GM18867 (cell line): ENCODE results near the gene CORO6.

ENCODE experiments used
- ATAC-seq: cut with Tn5 transposase; IDR thresholded peaks from one replicate; pipeline ENCODE4 v1.9.1; 2021; ENCODE audit warnings: mild to moderate bottlenecking, moderate library complexity; ENCODE audit not compliant: unreplicated experiment

Gene CORO6

DNA sequence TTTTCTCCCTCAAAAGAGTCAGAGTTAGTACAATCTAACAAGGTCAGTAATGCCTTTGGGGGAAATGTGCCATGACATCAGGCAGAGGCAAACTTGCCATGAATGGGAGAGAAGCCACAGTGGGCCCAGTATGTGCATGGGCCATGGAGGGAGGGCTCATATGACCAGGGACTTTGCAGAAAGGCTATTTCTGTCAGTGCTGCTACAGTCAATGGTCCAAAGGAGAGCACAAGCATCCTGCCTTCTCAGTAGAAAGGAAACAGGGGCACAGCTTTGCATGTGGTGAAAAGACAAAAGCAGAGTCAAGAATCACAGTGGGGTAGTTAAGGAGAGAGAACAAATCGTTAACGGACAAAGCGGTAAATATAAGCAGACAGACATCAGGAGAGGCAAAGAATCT, 11.2 kb upstream of the CORO6 start:
- no peak for ATAC-seq

GRCh38 chr17:29630630-29631193, 8.0 kb upstream of the CORO6 start:
- no peak for ATAC-seq

DNA sequence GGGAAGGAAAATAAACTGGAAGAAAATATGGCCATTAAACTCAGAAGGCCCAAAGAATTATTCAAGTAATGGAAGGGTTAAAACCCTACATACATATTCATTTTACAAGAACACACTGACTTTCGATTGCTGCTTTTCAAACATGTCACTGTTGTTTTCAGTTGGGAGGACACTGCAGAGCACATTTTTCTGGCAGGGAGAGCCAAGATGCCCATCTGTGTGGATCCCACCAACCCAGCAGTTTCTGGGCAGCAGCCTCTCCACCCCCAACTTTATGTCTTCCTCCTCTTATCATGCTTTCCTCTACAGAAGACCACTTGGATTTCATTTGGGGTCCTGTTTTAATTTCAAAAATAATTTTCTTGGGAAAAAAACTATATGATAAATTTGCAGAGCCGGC, 7.1 kb upstream of the CORO6 start:
- no peak for ATAC-seq

GRCh38 chr17:29628644-29629043, 5.9 kb upstream of the CORO6 start:
- no peak for ATAC-seq

DNA sequence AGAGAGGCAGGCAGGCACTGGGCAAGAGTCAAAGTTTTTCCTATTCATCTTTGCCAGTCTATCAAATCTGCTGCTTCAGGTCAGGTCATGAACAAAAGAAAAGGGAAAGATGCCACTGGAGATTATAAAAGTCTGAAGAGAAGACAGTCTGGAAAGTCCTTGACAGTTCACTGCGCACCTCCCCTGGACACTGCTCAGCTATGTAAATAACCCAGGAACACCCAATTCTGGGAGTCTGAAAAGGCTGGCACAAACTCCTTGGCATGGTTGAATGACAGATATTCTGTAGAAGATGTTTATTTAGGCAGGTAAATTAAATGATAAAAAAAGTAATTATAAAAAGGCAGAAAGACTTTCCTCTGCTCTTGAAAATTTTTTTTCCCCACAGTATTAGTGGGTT, 5.2 kb upstream of the CORO6 start:
- ATAC-seq, result no peak

GRCh38 chr17:29625037-29625750, 2.5 kb upstream of the CORO6 start:
- ATAC-seq, result no peak

GRCh38 chr17:29624586-29624985, 1.9 kb upstream of the CORO6 start:
- no peak for ATAC-seq

- peak; percentile 7 for ATAC-seq
Observed at GRCh38 chr17:29623283-29623647, 553 bp upstream of the CORO6 start.

- ATAC-seq, result no peak
Observed at GRCh38 chr17:29621751-29622194, 939 bp downstream of the CORO6 start.

DNA sequence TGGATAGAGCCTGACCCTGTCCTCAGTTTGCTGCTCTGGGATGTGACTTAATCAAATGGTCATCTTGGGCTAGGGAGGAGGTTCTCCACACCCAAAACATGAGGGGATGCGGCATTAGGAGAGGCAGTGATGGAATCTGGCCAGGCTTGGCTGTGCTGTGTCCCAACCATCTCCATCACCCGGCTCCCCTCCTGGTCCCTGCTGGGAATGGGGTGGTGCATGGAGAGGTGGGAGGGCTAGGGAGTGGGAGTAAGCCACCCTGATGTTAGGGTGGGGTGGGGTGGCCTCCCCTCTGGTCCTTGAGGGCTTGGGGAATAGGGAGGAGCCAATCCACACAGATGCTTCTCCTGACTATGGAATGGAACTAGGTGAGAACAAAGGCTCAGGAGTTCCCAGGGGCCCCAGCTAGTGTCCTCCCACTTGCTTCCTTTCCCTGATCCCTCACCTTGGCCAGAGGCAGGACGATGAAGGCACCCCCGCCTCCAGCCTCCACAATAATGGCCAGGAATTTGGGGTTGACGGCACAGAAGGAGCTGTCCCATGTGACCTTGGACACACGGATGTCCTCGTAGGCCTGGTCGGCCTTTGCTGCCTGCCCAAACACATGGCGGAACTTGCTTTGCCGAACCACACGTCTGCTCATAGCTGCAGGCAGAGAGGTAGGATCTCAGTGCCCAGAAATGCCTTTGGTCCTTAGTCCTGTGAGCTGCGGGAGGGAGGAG, 1.8 kb downstream of the CORO6 start:
- ATAC-seq, result no peak

DNA sequence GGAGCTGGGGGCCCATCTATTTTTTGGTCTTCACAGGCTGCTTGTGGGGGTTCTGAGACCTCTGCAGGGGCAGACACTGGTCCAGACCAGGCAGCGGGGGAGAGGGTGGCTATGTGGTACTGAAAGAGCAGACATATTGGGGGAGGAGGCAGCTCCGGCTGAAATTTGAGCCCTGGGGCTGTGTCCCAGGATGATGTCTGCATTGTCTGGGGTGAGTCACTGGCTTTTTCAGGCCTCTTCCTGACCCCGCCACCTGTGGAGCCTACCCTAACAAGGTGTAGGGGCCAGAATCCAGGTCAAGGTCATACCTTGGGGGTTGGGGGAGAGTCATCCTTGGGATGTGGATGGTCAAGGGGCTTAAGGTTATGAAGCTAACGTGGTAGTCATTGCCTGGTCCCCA, 2.4 kb downstream of the CORO6 start:
- ATAC-seq, result no peak

DNA sequence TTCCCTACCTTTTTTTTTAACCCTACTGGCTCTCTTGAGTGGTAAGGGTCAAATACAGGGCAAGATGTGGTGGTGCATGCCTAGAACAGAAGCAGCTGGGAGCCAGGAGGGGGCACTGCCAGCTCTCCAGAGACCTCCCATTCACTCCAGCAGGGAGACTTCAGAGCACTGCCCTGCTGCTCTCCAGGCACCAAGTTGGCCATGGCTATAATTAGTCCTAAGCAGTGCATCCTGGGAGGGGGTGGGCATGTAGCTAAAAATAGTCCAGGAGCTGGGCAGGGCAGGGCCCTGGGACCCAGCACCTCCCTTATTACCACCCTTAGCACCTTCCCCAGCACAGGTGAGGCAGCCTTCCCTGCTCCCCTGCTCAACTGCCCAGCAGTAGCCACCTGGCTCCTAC, 3.5 kb downstream of the CORO6 start:
- ATAC-seq, result no peak

DNA sequence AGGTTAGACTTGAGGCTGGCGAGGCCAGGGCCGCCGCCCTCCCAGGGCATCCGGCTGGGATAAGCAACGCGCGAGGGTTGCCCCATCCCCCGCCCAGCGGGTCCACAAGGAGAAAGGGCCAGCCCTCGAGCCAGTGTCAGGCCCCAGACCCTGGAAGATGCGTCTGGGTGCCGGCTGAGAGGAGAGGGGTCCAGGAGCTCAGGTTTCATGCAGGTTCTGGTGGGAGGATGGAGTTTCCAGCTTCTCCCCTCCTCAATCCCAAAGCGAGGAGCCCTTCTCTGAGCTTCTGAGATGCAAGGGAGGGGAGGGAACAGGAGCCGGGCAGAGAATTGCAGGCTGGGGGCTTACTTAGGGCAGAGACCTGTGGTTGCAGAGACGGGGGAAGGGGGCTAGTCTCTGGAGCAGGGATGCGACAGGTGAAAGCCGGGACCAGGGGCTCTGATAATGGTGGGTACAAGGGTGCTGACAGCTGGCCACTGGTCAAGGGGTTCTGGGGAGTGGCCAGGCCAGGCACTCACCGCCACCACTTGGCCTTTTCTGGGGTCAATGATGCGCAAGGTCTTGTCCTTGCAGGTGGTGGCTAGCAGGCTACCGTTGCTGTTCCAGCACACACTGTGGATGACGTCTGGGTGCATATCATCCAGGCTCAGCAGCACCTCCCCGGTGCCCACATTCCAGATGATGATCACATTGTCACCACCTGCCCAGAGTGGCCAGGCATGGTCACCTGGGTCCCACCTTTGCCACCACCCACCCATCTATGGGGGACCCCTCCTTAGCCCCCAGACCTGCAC, 4.2 kb downstream of the CORO6 start:
- ATAC-seq, result no peak

GRCh38 chr17:29617481-29618271, 5.0 kb downstream of the CORO6 start:
- ATAC-seq, result peak; percentile 36

DNA sequence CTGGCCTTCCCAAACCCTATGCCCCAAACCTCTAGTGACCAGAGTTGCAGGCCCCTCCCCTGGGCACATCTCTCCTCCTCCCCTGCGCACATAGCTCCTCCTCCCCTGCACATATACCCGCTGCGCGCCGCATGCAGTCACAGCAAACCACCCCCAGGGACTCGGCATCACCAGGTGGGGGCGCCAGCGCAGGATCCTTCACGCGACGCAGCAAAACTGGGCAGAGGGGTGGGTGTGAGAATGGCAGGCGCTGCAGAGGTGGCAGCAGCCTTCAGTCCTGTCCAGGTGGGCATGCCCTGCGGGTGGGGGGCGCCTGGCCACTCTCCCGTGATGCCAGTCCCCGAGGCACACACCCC, 5.6 kb downstream of the CORO6 start:
- peak; percentile 56 for ATAC-seq

DNA sequence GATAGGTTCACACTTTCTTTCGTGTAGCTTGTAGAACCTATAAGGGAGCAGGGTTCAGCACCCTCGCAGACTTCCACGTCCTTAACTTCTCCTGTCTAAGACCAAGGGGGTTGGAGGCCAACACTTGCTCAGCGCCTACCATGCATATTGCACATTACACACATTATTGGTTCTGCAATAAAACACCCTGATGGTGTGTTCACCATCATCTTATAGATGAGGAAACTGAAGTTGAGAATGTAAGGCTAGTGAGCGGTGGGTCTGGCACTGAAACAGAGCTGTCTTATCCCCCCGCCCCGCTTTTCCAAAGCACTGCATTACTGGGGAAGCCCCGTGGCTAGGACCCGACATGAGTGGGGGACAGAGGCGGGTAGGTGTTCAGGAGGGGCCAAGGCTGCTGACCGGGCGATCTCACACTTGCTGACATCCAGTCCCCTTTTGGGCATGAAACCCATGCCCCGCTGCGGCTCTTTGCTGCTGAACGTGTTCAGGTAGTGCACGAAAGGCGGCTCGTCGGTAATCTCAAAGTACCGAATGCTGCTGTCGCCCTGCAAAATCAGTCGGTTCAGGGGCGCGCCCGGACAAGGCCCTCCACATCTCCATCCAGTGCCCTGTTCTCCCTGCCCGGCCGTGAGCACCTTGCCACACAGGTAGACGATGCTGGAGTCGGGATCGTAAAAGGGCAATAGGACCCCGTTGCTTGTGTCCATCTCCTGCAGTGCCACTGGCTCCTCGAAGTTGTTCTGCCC, 6.2 kb downstream of the CORO6 start:
- ATAC-seq, result no peak

DNA sequence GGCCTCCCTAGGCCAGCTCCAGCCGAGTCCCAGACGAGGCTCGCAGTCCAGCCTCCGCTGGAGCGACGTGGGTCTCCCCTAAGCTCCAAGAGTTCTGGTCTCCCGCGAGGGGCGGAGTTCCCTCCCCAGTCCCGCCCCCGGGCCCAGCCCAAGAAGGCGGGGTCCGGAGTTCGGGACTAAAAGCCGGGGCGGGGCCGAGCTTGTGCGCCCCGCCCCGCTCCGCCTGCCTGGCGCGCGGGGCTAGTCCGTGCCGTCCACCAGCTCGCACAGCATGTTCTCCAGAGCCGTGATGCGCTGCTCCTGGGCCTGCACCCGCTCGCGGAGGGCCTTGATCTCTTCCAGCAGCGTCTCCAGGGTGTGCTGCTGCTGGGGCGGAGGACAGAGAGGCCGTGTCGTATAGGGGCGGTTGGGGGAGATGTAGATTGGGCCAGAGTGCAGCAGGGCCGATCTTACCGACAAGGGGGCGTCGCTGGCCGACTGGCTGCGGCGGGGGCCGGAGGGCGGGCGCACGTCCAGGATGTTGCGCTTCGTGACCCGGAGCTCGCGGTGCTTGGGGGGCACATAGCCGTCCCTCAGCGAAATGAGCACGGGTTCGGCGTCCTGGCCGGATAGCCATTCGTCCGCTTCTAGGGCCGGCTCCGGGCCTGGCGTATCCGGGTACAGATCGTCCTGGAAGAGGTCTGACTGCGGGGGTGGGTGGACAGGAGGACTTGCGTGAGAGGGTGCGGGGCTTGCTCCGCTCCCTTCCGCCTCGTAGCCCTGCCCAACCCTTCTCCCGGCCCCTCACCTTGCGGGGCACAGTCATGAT, 7.0 kb downstream of the CORO6 start:
- peak; percentile 66 for ATAC-seq

DNA sequence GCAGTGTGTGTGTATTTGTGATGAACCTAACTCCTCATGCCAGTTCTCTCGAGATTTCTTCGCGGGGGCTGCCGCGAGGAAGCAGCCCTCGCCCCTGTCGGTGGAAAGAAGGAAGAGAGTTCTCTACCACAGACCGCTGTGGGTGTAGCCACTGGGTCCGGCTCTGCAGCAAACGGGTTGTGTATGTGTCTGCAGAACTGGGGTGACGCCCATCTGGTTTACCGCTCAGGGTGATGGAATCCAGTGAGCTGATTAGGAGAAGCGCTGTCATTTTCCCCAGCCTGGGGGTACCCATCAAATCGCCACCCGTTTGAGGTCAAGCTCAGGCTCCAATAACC, 7.7 kb downstream of the CORO6 start:
- no peak for ATAC-seq

- ATAC-seq, result no peak
Observed at GRCh38 chr17:29614349-29615047, 8.2 kb downstream of the CORO6 start.
